Fibroblast of lung (primary cell): ENCODE data around the gene ATXN7L1.

Experiments used
- CTCF ChIP-seq, 2 donors: IDR thresholded peaks in 1 of 2; conservative IDR thresholded peaks in 1 of 2; 1 replicate in 1 of 2; 2 replicates in 1 of 2; pipeline ENCODE4 v1.5.1; 2011 to 2012; ENCODE audit warnings: low read length in 2 of 2, control low read depth in 1 of 2, inconsistent platforms in 1 of 2, low read depth in 1 of 2, mild to moderate bottlenecking in 1 of 2
- EZH2 ChIP-seq: IDR thresholded peaks from 2 replicates; pipeline ENCODE4 v1.5.1; 2012; ENCODE audit warnings: low read length, control low read depth, mild to moderate bottlenecking; ENCODE audit errors: missing control alignments

- TF ChIP-seq CTCF (conservative IDR thresholded peaks at IDR 0.05 in 1 of 2, IDR thresholded peaks at IDR 0.05 in 1 of 2; ENCODE audit: low read depth in 1 of 2, low read length in 2 of 2) (no peak), EZH2 (no peak)
These were observed 235.2 kb downstream of the ATXN7L1 start for GRCh38 chr7:105640956-105641810.
